Stomach (tissue), 9 donors: ENCODE measurements around the gene ADGRF5. TPM values are rescaled to one million over a fixed set of nuclear protein-coding genes. Genes with fewer than 3 reads are reported as not detected.

Source experiments
- DNase-seq, 2 donors: peaks; one replicate each; pipeline versions ENCODE4 v3.0.0 to v3.0.0-alpha.2; 2013 to 2019
- H3K27ac ChIP-seq, 5 donors: fragments of 200-600 bp in 4 of 5; sonication (generic) in 4 of 5; one replicate each; pipeline ENCODE4 v1.5.1; 2013 to 2019; ENCODE audit warnings: mild to moderate bottlenecking in 1 of 5, moderate library complexity in 1 of 5
- H3K27me3 ChIP-seq, 3 donors: fragments of 200-600 bp; sonication (generic); one replicate each; pipeline ENCODE4 v1.5.1; 2017 to 2019; ENCODE audit warnings: mixed run types in 1 of 3
- H3K36me3 ChIP-seq, 4 donors: fragments of 200-600 bp; sonication (generic); 1 replicate in 3 of 4; 2 replicates in 1 of 4; pipeline ENCODE4 v1.5.1; 2016 to 2019
- H3K4me1 ChIP-seq, 4 donors: fragments of 200-600 bp; sonication (generic); one replicate each; pipeline ENCODE4 v1.5.1; 2016 to 2019
- H3K4me3 ChIP-seq, 4 donors: fragments of 200-600 bp; sonication (generic) in 3 of 4; one replicate each; pipeline ENCODE4 v1.5.1; 2016 to 2019; ENCODE audit warnings: mild to moderate bottlenecking in 1 of 4
- H3K9me3 ChIP-seq, 4 donors: fragments of 200-600 bp; sonication (generic); one replicate each; pipeline ENCODE4 v1.5.1; 2016 to 2019
- EP300 ChIP-seq: sonication (generic); formaldehyde crosslinking; IDR thresholded peaks from one replicate; pipeline ENCODE4 v1.6.1; 2017; ENCODE audit warnings: antibody characterized with exemption
- POLR2A ChIP-seq, 4 donors: fragments of 450-650 bp; IDR thresholded peaks; one replicate each; pipeline ENCODE4 v1.6.1; 2016; ENCODE audit warnings: antibody characterized with exemption in 4 of 4, control low read depth in 2 of 4, mild to moderate bottlenecking in 1 of 4, moderate library complexity in 1 of 4
- POLR2AphosphoS5 ChIP-seq, 3 donors: sonication (generic); formaldehyde crosslinking; IDR thresholded peaks; one replicate each; pipeline ENCODE4 v1.6.1; 2016; ENCODE audit warnings: antibody characterized with exemption in 3 of 3
- WGBS, 5 donors: extraction: QIAGEN DNeasy Blood & Tissue Kit in 3 of 5; methylation state at CpG; one replicate each; pipeline versions ENCODE4 v1.1.5 to v1.1.7; 2013 to 2018; 5-methylcytosine and 5-hydroxymethylcytosine counted together
- intact Hi-C: fragments of 100-400 bp; cut with DNase I; formaldehyde crosslinking; loops from one replicate; pipeline ENCODE4 v1.15.1; 2023; ENCODE audit warnings: low total_unique reads
- polyA plus RNA-seq, 3 donors: library from polyadenylated mRNA; stranded (reverse); fragments of 200-250 nt; gene quantifications; one replicate each; pipeline ENCODE4 v1.2.3, GENCODE V29; 2013
- total RNA-seq, 5 donors: library from RNA; depleted of rRNA; stranded (reverse); fragments of >200 nt; gene quantifications; one replicate each; pipeline versions ENCODE4 v1.1.0 to v1.2.3, GENCODE V29; 2014 to 2016
- TF ChIP-seq, protein P1 (sequence below), 7 experiments: fragments of 450-650 bp in 4 of 7; fragments of 200-600 bp in 3 of 7; sonication (generic) in 3 of 7; IDR thresholded peaks; one replicate each; pipeline ENCODE4 v1.5.1; 2016 to 2019; ENCODE audit warnings: antibody characterized with exemption in 7 of 7, control low read depth in 2 of 7, mild to moderate bottlenecking in 1 of 7
- donor health status: healthy with polysubstance abuse.
- donor health status: Bipolar disorder and iron deficiency.
- donor health status: healthy.

ADGRF5 gene
- total and polyA plus RNA-seq, 8 donors: 0.29 to 34.0 (median 3.9) TPM

DNA sequence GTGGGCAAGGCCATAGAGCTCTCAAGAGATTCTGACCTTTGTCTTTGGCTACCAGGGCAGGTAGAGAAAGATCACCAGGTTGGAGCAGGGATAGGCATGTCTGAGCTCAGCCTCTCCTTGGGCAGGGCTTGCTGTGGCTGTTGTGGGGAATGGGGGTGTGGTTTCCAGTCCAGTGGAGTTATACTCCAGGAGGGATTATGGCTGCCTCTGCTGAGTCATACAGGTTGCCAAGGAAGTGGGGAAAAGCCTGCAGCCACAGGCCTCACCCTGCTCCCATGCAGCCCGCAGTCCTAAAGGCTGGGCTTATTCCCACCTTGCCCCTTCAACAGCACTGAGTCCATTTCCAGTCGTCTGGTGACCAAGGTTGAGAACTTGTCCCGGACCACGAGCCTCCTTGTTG lies 106.6 kb downstream of the ADGRF5 start:
- Histone ChIP-seq H3K9me3 (no peaks in the 10 kb centered on the region), H3K4me1 (no peaks in the 10 kb centered on the region), H3K27me3 (peaks cover 0 to 4% (median 0%) of the 10 kb centered on the region in 3 donors), H3K36me3 (no peaks in the 10 kb centered on the region), H3K4me3 (no peak overlapping the region), H3K27ac (no peak overlapping the region)
- no peak for DNase-seq
- intact Hi-C loops: no loop called here
- WGBS, 5 donors: 55 to 80% (median 66%) methylated on average over 3 to 4 of the region's 4 CpGs
- no peak for TF ChIP-seq POLR2AphosphoS5 (IDR thresholded peaks at IDR 0.05)

DNA sequence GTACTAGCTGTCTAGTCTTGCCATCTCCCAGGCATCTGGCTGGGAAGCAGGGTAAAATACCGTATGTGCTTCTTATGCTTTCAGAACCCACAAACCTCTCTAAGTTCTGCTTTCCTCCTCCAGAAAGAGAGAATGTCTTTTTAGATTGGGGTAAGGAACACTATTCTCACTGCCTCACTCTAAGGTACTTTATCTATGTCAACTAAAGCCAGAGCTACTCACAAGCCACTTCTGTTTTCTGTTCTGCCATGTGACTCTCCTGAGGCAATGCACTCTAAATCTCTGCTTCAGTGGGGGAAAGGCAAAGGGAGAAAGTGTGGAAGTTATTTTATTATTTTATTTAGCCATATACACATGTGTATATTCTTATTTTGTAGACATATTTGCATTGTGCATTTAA lies 112.9 kb downstream of the ADGRF5 start:
- no peaks in the 10 kb centered on the region for H3K4me1 ChIP-seq
- no peak overlapping the region for H3K4me3 ChIP-seq
- no peaks in the 10 kb centered on the region for H3K36me3 ChIP-seq
- intact Hi-C loops: no loop called here
- 45 to 82% (median 58%) methylated on average over 1 of the region's 1 CpG for WGBS, 5 donors
- no peak overlapping the region for H3K27ac ChIP-seq
- no peak for DNase-seq
- no peaks in the 10 kb centered on the region for H3K27me3 ChIP-seq
- H3K9me3 ChIP-seq: no peaks in the 10 kb centered on the region
- TF ChIP-seq POLR2AphosphoS5 (IDR thresholded peaks at IDR 0.05) (no peak), POLR2A (IDR thresholded peaks at IDR 0.05) (no peak), EP300 (no peak)
- TF ChIP-seq, protein P1, sequence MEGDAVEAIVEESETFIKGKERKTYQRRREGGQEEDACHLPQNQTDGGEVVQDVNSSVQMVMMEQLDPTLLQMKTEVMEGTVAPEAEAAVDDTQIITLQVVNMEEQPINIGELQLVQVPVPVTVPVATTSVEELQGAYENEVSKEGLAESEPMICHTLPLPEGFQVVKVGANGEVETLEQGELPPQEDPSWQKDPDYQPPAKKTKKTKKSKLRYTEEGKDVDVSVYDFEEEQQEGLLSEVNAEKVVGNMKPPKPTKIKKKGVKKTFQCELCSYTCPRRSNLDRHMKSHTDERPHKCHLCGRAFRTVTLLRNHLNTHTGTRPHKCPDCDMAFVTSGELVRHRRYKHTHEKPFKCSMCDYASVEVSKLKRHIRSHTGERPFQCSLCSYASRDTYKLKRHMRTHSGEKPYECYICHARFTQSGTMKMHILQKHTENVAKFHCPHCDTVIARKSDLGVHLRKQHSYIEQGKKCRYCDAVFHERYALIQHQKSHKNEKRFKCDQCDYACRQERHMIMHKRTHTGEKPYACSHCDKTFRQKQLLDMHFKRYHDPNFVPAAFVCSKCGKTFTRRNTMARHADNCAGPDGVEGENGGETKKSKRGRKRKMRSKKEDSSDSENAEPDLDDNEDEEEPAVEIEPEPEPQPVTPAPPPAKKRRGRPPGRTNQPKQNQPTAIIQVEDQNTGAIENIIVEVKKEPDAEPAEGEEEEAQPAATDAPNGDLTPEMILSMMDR (IDR thresholded peaks at IDR 0.05): no peak

Other genes with a start within 250 kb of the ADGRF5 start
- gene TDRD6, start 234.1 kb downstream of the ADGRF5 start, total RNA-seq: 1 to 10 TPM in 1 of 5 donors, under 1 TPM in 1, not detected in 3; 0.89 to 1.5 TPM
- gene TDRD6, start 234.1 kb downstream of the ADGRF5 start, polyA plus RNA-seq: under 1 TPM in 1 of 3 donors, not detected in 2; 0.48 TPM
- 1 to 10 TPM in 3 of 5 donors, not detected in 2; 1.3 to 9.3 (median 2.4) TPM for gene PLA2G7, start 186.6 kb downstream of the ADGRF5 start, total RNA-seq
- gene PLA2G7, start 186.6 kb downstream of the ADGRF5 start, polyA plus RNA-seq: 1 to 10 TPM in 2 of 3 donors, under 1 TPM in 1; 0.61 to 1.1 (median 1.1) TPM
- gene ANKRD66, start 175.0 kb downstream of the ADGRF5 start, total RNA-seq: 10 to 100 TPM in 1 of 5 donors, under 1 TPM in 1, not detected in 3; 0.73 to 20.5 TPM
- not detected for gene ANKRD66, start 175.0 kb downstream of the ADGRF5 start, polyA plus RNA-seq
- 10 to 100 TPM in 1 of 5 donors, 1 to 10 TPM in 1, under 1 TPM in 1, not detected in 2; 0.43 to 15.6 (median 9.8) TPM for gene MEP1A, start 128.5 kb downstream of the ADGRF5 start, total RNA-seq
- not detected for gene MEP1A, start 128.5 kb downstream of the ADGRF5 start, polyA plus RNA-seq
- gene ADGRF1, start 120.4 kb upstream of the ADGRF5 start, total RNA-seq: 1 to 10 TPM in 3 of 5 donors, under 1 TPM in 1, not detected in 1; under 0.01 to 2.3 (median 1.8) TPM
- 10 to 100 TPM in 1 of 3 donors, 1 to 10 TPM in 2; 1.5 to 13.0 (median 2.0) TPM for gene ADGRF1, start 120.4 kb upstream of the ADGRF5 start, polyA plus RNA-seq